Kidney (tissue), 14 donors: ENCODE data around the gene MAP3K15. TPM values are rescaled to one million over a fixed set of nuclear protein-coding genes. Genes with fewer than 3 reads are reported as not detected.

Experiments used
- DNase-seq, 5 donors: peaks; one replicate each; pipeline ENCODE4 v3.0.0-alpha.2; 2013 to 2020
- FAIRE-seq: peaks from 2 replicates; lab custom pipeline; 2012; peaks lifted over from hg19 to GRCh38; lab: Jason Lieb, UNC
- H3K27ac ChIP-seq, 2 donors: one replicate each; pipeline ENCODE4 v1.7.0; 2013; ENCODE audit warnings: low read depth in 2 of 2, low read length in 2 of 2, inconsistent platforms in 1 of 2
- H3K27me3 ChIP-seq: one replicate; pipeline ENCODE4 v1.7.1; 2013; ENCODE audit warnings: low read length, inconsistent platforms; ENCODE audit not compliant: control insufficient read depth, insufficient read depth
- H3K36me3 ChIP-seq, 3 donors: one replicate each; pipeline versions ENCODE4 v1.7.0 to v1.7.1; 2013; ENCODE audit warnings: low read length in 3 of 3, control low read depth in 1 of 3, inconsistent platforms in 1 of 3; ENCODE audit not compliant: insufficient read depth in 3 of 3, control insufficient read depth in 2 of 3
- H3K4me1 ChIP-seq, 3 donors: one replicate each; pipeline versions ENCODE4 v1.7.0 to v1.7.1; 2013; ENCODE audit warnings: low read length in 3 of 3, inconsistent platforms in 1 of 3, low read depth in 1 of 3; ENCODE audit not compliant: control insufficient read depth in 2 of 3, insufficient read depth in 2 of 3
- H3K4me3 ChIP-seq, 3 donors: one replicate each; pipeline versions ENCODE4 v1.7.0 to v1.8.1; 2013; ENCODE audit warnings: low read length in 3 of 3, control low read depth in 1 of 3, inconsistent platforms in 1 of 3
- H3K9ac ChIP-seq, 3 donors: one replicate each; pipeline versions ENCODE4 v1.7.0 to v1.7.1; 2013; ENCODE audit warnings: low read length in 3 of 3, control low read depth in 1 of 3, inconsistent platforms in 1 of 3
- H3K9me3 ChIP-seq, 3 donors: one replicate each; pipeline versions ENCODE4 v1.7.0 to v1.7.1; 2013; ENCODE audit warnings: low read length in 3 of 3, control low read depth in 1 of 3, inconsistent platforms in 1 of 3; ENCODE audit not compliant: control insufficient read depth in 2 of 3, insufficient read depth in 1 of 3
- CTCF ChIP-seq: IDR thresholded peaks from 3 replicates; pipeline ENCODE4 v1.5.1; 2012; ENCODE audit warnings: mild to moderate bottlenecking, moderate library complexity, borderline replicate concordance; ENCODE audit not compliant: insufficient read depth; ENCODE audit errors: extremely low read depth
- intact Hi-C: fragments of 100-400 bp; cut with DNase I; formaldehyde crosslinking; loops from one replicate; pipeline ENCODE4 v1.11.1; 2022
- polyA plus RNA-seq: library from polyadenylated mRNA; stranded (reverse); fragments of 350-450 nt; fragmentation: Illumina TruSeq; extraction: RNeasy Lipid Tissue Mini Kit (QIAGEN cat#74804); gene quantifications from one replicate; pipeline ENCODE4 v1.2.3, GENCODE V29; 2014; ENCODE audit warnings: low read depth, low replicate concordance; ENCODE audit not compliant: insufficient read depth
- total RNA-seq: library from RNA; stranded (reverse); fragmentation: NEBNext Ultra II Directional; extraction: Animal tissue kit (Norgen Biotek cat#: 25700); gene quantifications from one replicate; pipeline ENCODE4 v1.2.1, GENCODE V29; 2021
- donor health status: control.
- donor health status: control.
- donor health status: control.
- donor health status: control.
- donor health status: control.
- donor health status: DM: yes; HTN: yes; CAD: no.
- donor health status: Normal renal cell carcinoma (clear cell type).

The MAP3K15 gene
- total and polyA plus RNA-seq, 2 donors from 2014 or later: 3.7 to 5.0 TPM

- Histone ChIP-seq H3K36me3 (no peaks in the 10 kb centered on the region), H3K4me3 (no peak overlapping the region), H3K9ac (no peak overlapping the region), H3K27me3 (peaks cover 4% of the 10 kb centered on the region), H3K4me1 (no peaks in the 10 kb centered on the region), H3K9me3 (no peaks in the 10 kb centered on the region), H3K27ac (no peak overlapping the region)
- DNase-seq (no peak), FAIRE-seq (no peak)
- no peak for TF ChIP-seq CTCF
- intact Hi-C loops: no loop called here
Measured at GRCh38 chrX:19549838-19550237, 34.5 kb upstream of the MAP3K15 start.

- no peak overlapping the region for H3K4me3 ChIP-seq
- FAIRE-seq (no peak), DNase-seq (no peak)
- H3K4me1 ChIP-seq: no peaks in the 10 kb centered on the region
- intact Hi-C loops: no loop called here
- no peak overlapping the region for H3K9ac ChIP-seq
- TF ChIP-seq CTCF: no peak
- no peaks in the 10 kb centered on the region for H3K36me3 ChIP-seq
- peaks cover 4% of the 10 kb centered on the region for H3K27me3 ChIP-seq
- H3K9me3 ChIP-seq: no peaks in the 10 kb centered on the region
- H3K27ac ChIP-seq: no peak overlapping the region
Measured at GRCh38 chrX:19548934-19549333, 33.6 kb upstream of the MAP3K15 start.

- H3K9me3 ChIP-seq: no peaks in the 10 kb centered on the region
- intact Hi-C loops: no loop called here
- no peak overlapping the region for H3K9ac ChIP-seq
- H3K27me3 ChIP-seq: peaks cover 2% of the 10 kb centered on the region
- FAIRE-seq (no peak), DNase-seq (no peak)
- no peaks in the 10 kb centered on the region for H3K36me3 ChIP-seq
- H3K4me3 ChIP-seq: no peak overlapping the region
- H3K4me1 ChIP-seq: no peaks in the 10 kb centered on the region
- H3K27ac ChIP-seq: no peak overlapping the region
- no peak for TF ChIP-seq CTCF
Measured at GRCh38 chrX:19548279-19548678, 33.0 kb upstream of the MAP3K15 start.

- intact Hi-C loops: no loop called here
- no peak for DNase-seq
- H3K9me3 ChIP-seq: no peaks in the 10 kb centered on the region
- peaks cover 2% of the 10 kb centered on the region for H3K27me3 ChIP-seq
- no peaks in the 10 kb centered on the region for H3K4me1 ChIP-seq
- no peak overlapping the region for H3K4me3 ChIP-seq
- H3K27ac ChIP-seq: no peak overlapping the region
- no peak for FAIRE-seq
- no peak for TF ChIP-seq CTCF
- H3K36me3 ChIP-seq: no peaks in the 10 kb centered on the region
- H3K9ac ChIP-seq: no peak overlapping the region
Measured at GRCh38 chrX:19545651-19546050, 30.3 kb upstream of the MAP3K15 start.
